NCI-H526 treated with DMSO at 0.1 percent for 48 hours (cell line): ENCODE data around the gene CD177.
A peak's percentile ranks its signal among the peaks of the same experiment; 100 is the strongest.
"Not testable (repeated sequence)": the region's sequence is repeated elsewhere in the genome, so short reads cannot be mapped to it uniquely, and the experiment has no call there.

ENCODE experiments used
- DNase-seq: peaks from one replicate; lab custom pipeline; 2025; lab: John Stamatoyannopoulos, UW

The CD177 gene

DNA sequence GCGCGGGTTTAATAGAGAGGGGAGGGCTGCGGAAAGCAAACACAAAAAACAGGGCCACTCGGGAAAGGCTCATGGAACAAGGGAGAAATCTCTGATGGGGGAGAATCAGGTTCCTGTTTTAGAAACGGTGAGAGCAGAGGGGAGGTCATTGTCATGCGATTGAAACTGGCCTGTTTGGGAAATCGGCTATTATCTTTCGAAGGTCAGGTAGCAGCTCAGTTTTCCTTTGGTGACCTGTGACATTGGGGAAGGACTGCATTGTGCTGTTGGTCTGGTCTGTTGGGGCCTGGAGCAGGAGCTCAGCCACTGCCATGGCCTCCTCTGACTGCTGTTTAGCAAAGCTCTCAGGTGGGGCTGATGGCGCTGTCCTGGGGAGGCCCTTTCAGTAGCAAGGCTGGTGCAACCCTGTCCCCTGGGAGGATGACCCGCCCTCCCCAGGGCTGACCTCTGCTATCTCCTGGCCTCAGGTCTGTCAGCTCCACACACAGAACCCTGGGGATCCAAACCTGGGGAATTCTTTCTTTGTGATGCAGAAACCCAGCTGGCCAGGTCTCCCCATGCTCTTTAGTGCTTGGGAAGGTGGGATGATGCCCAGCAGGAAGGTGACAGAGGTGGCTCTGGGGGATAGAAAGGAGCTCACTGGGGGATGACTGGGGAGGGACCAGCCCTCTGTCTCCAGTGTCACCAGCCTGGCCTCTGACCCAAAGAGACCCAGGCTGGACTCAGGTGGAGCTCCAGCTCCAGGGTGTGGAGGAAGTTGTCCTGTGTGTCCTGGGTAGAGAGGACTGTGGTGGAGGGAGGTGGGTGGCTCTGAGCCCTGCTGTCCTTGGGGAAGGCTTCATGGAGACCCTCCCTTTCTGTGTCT, 21.2 kb upstream of the CD177 start:
- no peak for DNase-seq

DNA sequence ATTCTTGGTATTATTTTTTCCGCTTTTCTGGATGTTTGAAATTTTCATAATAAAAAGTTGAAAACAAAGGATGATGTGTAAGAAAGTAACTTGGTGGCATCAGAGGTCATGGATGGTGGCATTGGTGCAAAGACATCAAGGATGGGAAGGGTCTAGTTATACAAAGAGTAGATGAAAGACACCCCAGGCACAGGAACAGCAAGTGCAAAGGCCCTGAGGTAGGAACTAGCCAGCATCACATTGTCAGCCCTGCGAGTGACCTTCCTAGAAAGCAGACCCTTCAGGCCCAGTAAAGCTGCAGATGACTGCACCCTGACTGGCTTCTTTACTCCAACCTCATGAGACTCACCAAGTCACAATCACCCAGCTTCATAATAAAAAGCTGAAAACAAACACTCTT, 17.0 kb upstream of the CD177 start:
- not testable (repeated sequence) for DNase-seq

DNA sequence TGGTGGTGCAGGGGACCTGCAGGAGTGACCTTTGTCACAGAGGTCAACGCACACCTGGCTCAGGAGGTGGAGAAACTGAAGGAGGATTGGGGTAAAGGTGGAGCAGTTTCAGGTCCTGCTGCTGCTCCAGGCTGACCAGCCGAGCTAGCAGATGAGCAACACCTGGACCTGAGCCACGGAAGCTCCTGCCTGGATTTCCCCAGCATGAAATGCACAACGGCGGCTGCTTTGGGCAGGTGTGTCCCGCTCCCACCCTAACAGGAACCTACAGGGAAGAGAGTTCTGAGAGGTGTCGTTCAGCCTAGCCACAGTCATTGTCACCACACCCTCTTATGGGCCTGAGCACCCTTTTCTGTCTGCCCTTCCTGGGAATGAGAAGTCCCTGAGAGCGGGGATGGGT, 15.7 kb upstream of the CD177 start:
- DNase-seq: no peak

DNA sequence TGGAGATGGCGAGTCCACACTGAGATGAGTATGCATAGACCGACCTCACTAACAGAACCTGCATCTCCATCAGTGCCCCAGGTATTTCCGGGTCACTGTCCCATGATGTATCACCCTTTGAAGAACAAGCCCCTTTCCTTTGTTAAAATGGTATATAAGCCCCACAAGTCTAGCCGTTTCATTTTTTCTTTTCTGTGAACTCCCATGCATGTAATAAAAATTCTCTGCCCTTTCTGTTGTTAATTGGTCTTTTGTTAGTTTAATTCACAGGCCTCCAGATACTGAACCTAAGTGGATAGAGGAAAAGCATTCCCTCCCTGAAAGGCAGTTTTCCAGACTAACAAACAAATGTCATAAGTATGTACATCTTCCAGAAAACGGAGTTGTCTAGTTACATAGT, 15.0 kb upstream of the CD177 start:
- no peak for DNase-seq

DNA sequence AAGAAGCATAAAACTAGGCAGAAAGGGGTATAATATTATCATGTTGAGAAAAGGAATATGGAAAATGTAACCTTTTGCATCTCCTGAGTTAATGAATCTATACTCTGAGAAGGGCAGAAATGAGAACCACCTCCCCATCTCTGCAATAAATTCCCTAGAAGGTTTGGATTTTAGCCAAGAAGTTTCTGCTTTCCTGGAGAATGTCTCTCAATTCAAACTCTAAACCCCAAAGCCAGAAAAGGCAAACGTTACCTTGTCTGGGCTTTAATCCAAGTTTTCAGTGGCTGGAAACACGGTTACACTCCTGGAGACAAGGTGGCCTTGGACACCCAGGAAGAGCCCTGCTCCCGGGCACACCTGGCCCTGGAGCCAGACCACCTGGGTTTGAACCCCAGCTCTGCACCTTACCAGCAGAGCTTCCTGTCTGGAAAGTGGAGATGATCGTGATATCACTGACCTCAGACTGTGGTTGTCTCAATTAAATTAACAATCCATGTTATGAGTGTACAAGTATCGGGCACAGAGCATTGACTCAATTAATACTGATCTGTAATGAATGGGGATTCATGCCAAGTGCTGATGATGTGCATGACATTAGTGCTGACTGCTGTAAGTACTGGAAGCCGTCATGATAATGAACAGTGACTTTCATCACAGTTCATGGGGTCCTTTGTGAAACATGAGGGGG, 14.1 kb upstream of the CD177 start:
- not testable (repeated sequence) for DNase-seq

DNA sequence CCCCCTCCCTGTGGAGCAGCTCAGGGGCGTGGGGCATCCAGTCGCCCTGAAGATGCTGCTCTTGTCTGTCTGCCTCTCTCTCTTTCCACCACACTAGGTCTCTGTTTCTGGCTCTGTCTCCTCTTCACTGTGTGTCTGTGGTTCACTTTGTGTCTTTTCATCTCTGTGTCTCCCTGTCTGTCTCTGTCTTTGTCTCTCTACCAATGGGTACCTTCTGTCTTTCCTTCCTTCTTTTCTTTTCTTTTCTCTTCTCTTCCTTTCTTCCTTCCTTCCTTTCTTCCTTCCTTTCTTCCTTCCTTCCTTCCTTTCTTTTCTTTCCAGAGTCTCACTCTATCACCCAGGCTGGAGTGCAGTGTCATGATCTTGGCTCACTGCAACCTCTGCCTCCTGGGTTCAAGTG, 13.4 kb upstream of the CD177 start:
- not testable (repeated sequence) for DNase-seq

DNA sequence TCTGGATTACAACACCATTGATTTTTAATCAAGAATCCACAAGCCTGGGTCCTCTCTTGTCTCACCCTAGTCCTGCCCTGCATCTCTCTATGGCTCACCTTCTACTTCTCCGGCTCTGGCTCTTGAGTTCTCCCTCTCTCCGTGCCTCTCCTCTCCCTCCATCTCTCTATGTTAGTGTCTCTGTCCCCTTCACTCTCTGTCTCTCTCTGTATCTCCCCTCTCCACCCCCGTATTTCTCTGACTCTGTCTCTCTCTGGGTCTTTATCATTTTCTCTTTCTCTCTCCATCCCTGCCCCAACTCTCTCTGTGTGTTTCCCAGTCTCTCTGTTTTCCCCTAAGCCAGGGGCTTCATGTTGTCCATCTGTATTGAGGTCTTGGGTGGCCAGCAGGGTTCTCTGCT, 12.4 kb upstream of the CD177 start:
- not testable (repeated sequence) for DNase-seq

DNA sequence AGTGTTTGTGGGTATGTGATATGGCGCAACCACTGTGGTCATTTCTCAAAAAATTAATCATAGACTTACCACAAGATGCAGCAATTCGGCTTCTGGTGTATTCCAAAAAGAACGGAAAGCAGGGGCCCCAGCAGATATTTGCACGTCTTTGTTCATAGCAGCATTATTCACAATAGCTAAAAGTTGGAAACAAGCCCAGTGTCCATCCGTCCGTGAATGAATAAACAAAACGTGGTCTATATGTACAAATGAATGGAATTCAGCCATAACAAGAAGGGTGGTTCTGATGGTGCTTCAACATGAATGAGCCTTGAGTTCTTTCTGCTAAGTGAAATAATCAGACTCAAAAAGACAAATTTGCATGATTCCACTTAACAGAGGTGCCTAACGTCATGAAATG, 11.4 kb upstream of the CD177 start:
- DNase-seq: peak; percentile 93

DNA sequence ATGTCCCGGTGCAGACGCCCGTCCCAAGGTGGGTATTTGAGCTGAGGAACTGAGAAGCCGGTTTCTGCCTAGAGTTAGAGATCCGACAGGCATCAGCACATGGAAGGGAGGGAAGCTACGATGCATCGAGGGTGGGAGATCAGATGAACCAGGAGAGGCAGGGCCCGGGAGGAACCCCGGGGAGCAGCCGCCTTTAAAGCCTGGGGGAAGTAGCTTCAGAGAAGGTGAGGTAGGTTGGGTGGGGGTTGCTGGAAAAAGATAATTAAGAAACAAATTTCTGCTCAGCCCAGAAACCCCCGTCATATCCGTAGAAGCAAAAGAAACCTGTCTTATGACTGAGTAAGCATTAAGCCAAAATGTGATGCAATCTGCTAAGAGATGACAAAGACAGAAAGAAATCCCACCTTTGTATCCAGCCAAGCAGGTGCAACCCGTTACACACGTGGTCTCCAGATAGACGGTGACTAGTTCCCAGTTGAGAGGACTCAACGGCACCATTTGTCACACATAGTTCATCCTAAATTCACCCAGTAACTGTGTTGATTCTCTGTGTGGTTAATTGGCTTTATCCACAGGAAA, 9.1 kb upstream of the CD177 start:
- DNase-seq: not testable (repeated sequence)

DNA sequence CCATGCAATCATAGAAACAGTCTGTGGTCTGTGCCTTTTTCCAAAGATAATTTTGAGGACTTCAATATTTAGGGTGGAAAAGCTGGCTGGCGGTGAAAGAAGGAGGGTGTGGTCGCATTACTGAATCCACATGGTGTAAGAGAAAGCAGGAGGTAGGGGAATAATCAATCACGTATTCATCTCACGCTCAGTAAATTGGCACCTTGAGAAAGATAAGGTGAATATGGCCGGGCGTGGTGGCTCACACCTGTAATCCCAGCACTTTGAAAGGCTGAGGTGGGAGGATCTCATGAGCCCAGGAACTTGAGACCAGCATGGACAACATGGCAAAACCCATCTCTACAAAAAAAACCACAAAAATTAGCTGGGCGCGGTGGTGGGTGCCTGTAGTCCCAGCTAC, 3.7 kb upstream of the CD177 start:
- not testable (repeated sequence) for DNase-seq

DNA sequence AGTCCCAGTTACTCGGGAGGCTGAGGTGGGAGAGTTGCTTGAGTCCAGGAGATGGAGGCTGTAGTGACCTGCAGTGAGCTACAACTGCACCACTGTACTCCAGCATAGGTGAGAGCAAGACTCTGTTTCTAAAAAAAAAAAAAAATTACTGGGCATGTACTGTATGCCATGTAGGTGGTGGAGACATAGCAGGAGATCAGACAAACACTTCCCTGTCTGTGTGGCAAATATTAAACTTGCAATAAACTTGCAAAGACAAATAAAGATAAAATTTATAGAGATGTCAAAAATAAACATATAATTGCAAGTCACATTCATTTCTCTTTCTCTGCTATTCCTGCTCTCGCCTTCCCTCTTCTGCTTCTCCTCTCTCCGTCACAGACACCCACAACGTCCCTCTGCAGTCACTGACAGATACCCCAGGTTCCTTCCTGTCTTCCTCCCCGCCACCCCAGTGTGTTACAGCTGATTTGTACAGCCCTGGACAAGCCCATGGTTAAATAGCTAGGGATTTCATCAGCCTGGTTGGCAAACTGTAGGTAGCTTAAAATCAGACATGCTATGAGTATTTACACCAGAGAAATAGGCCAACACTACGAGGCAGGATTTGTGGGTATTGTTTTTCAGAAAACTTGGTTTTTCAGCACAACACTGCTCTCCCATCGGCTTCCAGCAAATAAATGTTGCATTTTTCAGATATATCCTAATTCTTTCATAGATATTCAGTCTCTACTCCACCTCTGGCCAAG, 1.3 kb upstream of the CD177 start:
- no peak for DNase-seq

DNA sequence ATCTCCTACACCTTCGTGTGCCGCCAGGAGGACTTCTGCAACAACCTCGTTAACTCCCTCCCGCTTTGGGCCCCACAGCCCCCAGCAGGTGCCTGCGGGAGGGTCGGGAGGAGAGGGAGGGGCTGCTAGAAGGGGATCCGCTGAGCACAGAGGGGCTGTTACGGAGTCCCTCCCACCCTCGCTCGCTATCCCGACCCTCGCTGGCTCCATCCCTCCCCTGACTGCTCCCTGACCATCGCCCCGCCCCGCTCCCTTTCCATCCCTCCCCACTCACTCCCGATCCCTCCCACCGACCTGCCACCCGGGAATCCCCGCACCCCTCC, 780 bp downstream of the CD177 start:
- DNase-seq: no peak

DNA sequence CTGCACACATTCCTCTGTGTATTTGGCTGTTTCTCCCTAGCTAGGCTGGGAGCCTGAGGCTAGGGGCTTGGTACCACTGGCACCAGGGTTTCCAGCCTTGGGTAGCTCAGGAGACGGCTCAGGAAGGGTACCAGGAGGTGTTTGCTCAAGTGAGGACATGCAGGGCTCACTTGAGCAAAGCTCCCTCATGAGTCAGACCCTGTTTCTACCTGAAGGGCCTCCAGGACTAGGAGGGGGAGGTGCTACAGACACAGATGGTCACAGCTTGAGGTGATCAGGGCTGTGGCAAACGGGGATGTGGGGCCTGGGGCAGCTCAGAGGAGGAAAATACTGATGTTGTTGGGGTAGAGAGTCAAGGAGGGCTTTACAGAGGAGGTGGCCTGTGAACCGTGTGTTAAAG, 3.3 kb downstream of the CD177 start:
- DNase-seq: not testable (repeated sequence)

DNA sequence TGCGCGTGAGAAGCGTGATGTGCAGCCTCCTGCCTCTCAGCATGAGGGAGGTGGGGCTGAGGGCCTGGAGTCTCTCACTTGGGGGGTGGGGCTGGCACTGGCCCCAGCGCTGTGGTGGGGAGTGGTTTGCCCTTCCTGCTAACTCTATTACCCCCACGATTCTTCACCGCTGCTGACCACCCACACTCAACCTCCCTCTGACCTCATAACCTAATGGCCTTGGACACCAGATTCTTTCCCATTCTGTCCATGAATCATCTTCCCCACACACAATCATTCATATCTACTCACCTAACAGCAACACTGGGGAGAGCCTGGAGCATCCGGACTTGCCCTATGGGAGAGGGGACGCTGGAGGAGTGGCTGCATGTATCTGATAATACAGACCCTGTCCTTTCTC, 8.7 kb downstream of the CD177 start:
- no peak for DNase-seq

DNA sequence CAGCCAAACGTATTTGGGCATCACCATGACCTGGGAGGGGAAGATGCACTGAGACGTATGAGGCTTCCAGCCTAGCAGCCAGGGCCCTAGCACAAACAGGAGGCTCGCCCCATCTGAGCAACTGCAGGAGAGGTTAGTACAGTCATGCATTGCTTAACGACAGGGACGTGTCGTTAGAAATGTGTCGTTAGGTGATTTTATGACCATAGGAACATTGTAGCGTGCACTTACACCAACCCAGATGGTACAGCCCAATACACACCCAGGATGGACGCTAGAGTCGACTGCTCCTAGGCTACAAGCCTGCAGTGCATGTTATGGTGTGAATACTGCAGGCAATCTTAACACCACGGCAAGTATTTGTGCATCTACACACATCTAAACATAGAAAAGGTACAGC, 9.3 kb downstream of the CD177 start:
- DNase-seq: no peak

DNA sequence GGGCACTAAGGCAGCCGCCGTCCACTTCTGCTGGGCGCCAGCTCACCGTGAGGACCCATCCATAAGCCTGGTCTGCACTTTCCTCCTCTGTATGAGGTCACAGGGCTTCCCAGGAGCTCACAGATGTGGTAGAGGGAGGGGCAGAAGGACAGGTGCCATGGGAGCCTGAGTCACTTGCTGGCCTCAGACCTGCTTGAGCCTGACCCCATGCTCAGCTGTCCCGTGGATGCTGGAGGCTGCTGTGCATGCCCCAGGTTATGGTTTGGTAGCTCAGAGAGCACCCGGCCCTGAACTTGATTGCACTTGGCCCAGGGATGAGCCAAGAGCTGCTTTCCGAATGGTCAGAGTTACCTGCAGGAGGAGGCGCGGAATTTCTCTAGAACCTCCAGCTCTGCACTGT, 12.2 kb downstream of the CD177 start:
- DNase-seq: not testable (repeated sequence)

DNA sequence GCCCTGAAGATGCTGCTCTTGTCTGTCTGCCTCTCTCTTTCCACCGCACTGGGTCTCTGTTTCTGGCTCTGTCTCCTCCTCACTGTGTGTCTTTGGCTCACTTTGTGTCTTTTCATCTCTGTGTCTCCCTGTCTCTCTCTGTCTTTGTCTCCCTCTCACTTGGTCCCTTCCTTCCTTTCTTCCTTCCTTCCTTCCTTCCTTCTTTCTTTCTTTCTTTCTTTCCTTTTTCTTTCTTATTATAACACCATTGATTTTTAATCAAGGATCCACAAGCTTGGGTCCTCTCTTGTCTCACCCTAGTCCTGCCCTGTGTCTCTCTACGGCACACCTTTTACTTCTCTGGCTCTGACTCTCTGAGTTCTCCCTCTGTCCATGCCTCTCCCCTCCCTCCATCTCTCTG, 14.3 kb downstream of the CD177 start:
- DNase-seq: no peak

DNA sequence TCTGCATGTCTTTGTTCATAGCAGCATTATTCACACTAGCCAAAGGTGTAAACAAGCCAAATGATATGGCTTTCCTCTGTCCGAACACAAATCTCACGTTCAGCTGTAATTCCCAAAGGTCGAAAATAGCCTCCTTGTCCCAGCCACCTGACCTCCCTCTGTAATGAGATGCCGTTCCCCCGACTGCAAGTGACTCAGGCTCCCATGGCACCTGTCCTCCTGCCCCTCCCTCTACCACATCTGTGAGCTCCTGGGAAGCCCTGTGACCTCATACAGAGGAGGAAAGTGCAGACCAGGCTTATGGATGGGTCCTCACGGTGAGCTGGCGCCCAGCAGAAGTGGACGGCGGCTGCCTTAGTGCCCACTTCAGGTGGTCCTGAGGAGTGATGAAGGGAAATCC, 15.4 kb downstream of the CD177 start:
- DNase-seq: not testable (repeated sequence)

DNA sequence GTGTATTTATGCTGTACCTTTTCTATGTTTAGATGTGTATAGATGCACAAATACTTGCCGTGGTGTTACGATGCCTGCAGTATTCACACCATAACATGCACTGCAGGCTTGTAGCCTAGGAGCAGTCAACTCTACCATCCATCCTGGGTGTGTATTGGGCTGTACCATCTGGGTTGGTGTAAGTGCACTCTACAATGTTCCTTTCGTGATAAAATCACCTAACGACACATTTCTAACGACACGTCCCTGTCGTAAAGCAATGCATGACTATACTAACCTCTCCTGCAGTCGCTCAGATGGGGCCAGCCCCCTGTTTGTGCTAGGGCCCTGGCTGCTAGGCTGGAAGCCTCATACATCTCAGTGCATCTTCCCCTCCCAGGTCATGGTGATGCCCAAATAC, 18.4 kb downstream of the CD177 start:
- DNase-seq: no peak

DNA sequence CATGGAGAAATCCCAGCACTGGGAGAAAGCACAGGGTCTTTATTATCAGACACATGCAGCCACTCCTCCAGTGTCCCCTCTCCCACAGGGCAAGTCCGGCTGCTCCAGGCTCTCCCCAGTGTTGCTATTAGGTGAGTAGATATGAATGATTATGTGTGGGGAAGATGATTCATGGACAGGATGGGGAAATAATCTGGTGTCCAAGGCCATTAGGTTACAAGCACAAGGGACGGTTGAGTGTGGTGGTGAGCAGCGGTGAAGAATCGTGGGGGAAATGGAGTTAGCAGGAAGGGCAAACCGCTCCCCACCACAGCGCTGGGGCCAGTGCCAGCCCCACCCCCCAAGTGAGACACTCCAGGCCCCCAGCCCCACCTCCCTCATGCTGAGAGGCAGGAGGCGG, 19.0 kb downstream of the CD177 start:
- no peak for DNase-seq

DNA sequence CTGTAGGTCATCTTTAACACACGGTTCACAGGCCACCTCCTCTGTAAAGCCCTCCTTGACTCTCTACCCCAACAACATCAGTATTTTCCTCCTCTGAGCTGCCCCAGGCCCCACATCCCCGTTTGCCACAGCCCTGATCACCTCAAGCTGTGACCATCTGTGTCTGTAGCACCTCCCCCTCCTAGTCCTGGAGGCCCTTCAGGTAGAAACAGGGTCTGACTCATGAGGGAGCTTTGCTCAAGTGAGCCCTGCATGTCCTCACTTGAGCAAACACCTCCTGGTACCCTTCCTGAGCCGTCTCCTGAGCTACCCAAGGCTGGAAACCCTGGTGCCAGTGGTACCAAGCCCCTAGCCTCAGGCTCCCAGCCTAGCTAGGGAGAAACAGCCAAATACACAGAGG, 24.1 kb downstream of the CD177 start:
- not testable (repeated sequence) for DNase-seq

DNA sequence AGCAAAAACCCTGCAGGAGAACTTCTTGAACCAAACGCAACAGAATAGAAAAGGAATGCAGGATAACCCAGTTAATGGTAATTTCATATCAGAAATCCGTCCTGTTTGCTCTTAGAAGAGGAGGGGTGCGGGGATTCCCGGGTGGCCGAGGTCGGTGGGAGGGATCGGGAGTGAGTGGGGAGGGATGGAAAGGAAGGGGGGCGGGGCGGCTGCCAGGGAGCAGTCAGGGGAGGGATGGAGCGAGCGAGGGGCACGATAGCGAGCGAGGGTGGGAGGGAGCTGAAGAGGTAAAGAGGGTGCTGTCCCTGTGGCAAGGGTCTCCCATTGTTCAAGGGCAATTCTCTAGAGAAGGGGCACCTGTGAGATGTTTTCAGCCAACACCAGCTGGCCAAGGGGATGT, 26.5 kb downstream of the CD177 start:
- DNase-seq: no peak
